Endothelial cell (in vitro differentiated cells): ENCODE results near the gene SLC17A4. TPM values are rescaled to one million over a fixed set of nuclear protein-coding genes. Genes with fewer than 3 reads are reported as not detected.

Experiments used
- DNase-seq: peaks from one replicate; pipeline ENCODE4 v3.0.0; 2021; ENCODE audit warnings: low spot score
- H3K27ac Mint-ChIP-seq: one replicate; pipeline ENCODE4 v1.8.0; 2021; ENCODE audit warnings: mixed read lengths, inconsistent platforms; ENCODE audit not compliant: unreplicated experiment
- H3K27me3 Mint-ChIP-seq: one replicate; pipeline ENCODE4 v1.8.0; 2021; ENCODE audit warnings: mild to moderate bottlenecking, moderate library complexity, mixed read lengths, inconsistent platforms; ENCODE audit not compliant: unreplicated experiment
- H3K36me3 Mint-ChIP-seq: one replicate; pipeline ENCODE4 v1.8.0; 2021; ENCODE audit warnings: mild to moderate bottlenecking, low read depth, mixed read lengths, inconsistent platforms; ENCODE audit not compliant: unreplicated experiment
- H3K4me1 Mint-ChIP-seq: one replicate; pipeline ENCODE4 v1.8.0; 2021; ENCODE audit warnings: mild to moderate bottlenecking, mixed read lengths, inconsistent platforms; ENCODE audit not compliant: unreplicated experiment
- H3K4me3 Mint-ChIP-seq: one replicate; pipeline ENCODE4 v1.8.0; 2021; ENCODE audit warnings: mild to moderate bottlenecking, mixed read lengths, inconsistent platforms; ENCODE audit not compliant: unreplicated experiment
- H3K9me3 Mint-ChIP-seq: one replicate; pipeline ENCODE4 v1.8.0; 2021; ENCODE audit warnings: mixed read lengths, inconsistent platforms; ENCODE audit not compliant: unreplicated experiment
- total RNA-seq: library from RNA; stranded (reverse); fragmentation: NEBNext Ultra II Directional; extraction: Animal tissue kit (Norgen Biotek cat#: 25700); gene quantifications from one replicate; pipeline ENCODE4 v1.2.1, GENCODE V29; 2021; ENCODE audit not compliant: unreplicated experiment
- TF ChIP-seq, protein P1 (sequence below): fragments of 200-600 bp; sonication (generic); IDR thresholded peaks from one replicate; pipeline ENCODE4 v1.5.0; 2021; ENCODE audit warnings: antibody characterized with exemption; ENCODE audit not compliant: unreplicated experiment

Gene SLC17A4
- total RNA-seq, 1 donor from 2014 or later: not detected

DNA sequence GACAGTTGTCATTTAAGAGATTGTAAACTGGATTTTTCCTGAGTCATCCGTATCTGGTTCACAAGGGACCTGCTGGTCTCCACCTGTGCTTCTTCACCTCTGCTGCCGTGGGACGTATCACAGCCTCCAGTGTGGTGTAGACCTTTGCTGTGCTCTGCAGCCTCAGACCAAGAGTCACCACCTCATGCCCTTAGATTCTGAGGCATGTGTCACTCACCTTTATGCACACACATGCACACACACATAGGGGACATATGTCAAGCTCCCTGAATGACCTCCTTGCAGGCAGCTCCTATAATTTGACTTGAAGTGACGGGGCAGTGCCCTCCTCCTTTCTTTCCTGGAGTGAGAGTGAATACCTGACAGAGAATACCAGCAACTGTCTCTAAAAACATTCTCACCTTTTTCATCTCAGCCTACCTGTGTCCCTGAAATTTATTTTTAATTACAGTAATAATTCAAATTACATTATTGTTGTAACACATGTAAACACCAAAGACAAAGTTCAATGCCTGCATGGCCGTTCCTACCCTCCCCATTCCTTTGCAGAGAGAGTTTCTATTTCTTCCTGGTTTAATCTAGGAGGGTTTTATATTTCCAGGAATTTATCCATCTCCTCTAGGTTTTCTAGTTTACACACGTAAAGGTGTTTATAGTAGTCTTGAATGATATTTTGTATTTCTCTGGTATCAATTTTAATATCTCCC lies 3.5 kb downstream of the SLC17A4 start:
- no peak for DNase-seq
- H3K27ac Mint-ChIP-seq: no peak overlapping the region
- H3K4me1 Mint-ChIP-seq: peaks cover 7% of the 10 kb centered on the region
- no peaks in the 10 kb centered on the region for H3K9me3 Mint-ChIP-seq
- H3K27me3 Mint-ChIP-seq: no peaks in the 10 kb centered on the region
- H3K36me3 Mint-ChIP-seq: no peaks in the 10 kb centered on the region
- no peak overlapping the region for H3K4me3 Mint-ChIP-seq
- TF ChIP-seq, protein P1, sequence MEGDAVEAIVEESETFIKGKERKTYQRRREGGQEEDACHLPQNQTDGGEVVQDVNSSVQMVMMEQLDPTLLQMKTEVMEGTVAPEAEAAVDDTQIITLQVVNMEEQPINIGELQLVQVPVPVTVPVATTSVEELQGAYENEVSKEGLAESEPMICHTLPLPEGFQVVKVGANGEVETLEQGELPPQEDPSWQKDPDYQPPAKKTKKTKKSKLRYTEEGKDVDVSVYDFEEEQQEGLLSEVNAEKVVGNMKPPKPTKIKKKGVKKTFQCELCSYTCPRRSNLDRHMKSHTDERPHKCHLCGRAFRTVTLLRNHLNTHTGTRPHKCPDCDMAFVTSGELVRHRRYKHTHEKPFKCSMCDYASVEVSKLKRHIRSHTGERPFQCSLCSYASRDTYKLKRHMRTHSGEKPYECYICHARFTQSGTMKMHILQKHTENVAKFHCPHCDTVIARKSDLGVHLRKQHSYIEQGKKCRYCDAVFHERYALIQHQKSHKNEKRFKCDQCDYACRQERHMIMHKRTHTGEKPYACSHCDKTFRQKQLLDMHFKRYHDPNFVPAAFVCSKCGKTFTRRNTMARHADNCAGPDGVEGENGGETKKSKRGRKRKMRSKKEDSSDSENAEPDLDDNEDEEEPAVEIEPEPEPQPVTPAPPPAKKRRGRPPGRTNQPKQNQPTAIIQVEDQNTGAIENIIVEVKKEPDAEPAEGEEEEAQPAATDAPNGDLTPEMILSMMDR: no peak

DNA sequence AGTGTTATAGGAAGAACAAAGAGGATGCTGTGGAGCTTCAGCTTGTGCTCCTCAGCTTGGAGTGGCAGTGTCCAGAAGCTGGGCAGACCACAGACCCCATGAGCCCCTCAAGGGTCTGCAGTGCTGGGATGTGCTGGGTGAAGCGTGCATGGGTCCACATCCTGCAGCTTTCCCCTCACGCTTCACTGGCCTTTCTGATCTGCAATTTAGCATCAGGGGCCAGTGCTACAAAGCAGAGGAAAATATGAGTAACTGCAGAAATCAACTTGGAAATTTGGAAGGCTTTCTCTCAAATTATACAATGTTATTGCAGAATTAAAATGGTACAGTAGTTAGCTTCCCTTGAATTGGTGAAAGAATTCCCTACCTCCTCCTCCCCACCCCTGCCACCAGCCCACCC lies 10.1 kb downstream of the SLC17A4 start:
- Mint-ChIP-seq H3K36me3 (no peaks in the 10 kb centered on the region), H3K9me3 (no peaks in the 10 kb centered on the region), H3K4me1 (no peaks in the 10 kb centered on the region), H3K27me3 (no peaks in the 10 kb centered on the region), H3K4me3 (no peak overlapping the region), H3K27ac (no peak overlapping the region)
- DNase-seq: no peak
- TF ChIP-seq, protein P1: no peak

DNA sequence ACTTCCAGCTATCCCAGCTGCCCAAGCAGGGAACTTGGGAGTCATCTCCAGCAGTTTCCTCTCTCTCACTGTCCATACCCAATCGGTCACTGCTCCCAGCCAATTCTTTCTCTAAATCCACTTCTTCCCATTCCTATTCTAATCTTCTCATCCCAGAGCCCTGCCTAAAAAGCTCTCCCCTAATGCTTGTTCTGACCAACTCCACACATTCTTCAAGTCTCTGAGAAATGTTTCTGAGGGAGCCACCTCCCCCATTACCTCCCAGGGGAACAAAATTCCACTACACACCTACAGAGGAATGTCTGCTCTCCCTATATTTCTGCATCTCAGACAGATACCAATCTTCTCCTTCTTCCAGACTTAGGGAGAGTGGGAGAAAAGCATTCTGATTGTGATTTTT lies 14.0 kb downstream of the SLC17A4 start:
- Mint-ChIP-seq H3K4me1 (no peaks in the 10 kb centered on the region), H3K27ac (no peak overlapping the region), H3K36me3 (no peaks in the 10 kb centered on the region), H3K4me3 (no peak overlapping the region), H3K27me3 (no peaks in the 10 kb centered on the region), H3K9me3 (no peaks in the 10 kb centered on the region)
- TF ChIP-seq, protein P1: no peak
- DNase-seq: no peak

DNA sequence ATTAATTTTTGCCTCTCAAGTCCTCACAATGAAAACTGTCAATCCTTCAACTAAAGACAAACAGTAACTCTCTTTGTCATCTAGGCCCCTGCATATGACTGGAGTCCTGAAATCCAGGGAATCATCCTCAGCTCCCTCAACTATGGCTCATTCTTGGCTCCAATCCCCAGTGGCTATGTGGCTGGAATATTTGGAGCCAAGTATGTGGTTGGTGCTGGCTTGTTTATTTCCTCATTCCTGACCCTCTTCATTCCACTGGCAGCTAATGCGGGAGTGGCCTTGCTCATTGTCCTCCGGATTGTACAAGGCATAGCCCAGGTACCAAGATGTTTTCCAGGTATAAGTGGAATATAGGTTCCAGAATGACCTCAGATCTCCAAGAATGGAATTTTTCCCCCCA lies 15.4 kb downstream of the SLC17A4 start:
- TF ChIP-seq, protein P1: no peak
- Mint-ChIP-seq H3K36me3 (no peaks in the 10 kb centered on the region), H3K4me3 (no peak overlapping the region), H3K27ac (no peak overlapping the region), H3K4me1 (no peaks in the 10 kb centered on the region), H3K27me3 (no peaks in the 10 kb centered on the region), H3K9me3 (no peaks in the 10 kb centered on the region)
- DNase-seq: no peak

DNA sequence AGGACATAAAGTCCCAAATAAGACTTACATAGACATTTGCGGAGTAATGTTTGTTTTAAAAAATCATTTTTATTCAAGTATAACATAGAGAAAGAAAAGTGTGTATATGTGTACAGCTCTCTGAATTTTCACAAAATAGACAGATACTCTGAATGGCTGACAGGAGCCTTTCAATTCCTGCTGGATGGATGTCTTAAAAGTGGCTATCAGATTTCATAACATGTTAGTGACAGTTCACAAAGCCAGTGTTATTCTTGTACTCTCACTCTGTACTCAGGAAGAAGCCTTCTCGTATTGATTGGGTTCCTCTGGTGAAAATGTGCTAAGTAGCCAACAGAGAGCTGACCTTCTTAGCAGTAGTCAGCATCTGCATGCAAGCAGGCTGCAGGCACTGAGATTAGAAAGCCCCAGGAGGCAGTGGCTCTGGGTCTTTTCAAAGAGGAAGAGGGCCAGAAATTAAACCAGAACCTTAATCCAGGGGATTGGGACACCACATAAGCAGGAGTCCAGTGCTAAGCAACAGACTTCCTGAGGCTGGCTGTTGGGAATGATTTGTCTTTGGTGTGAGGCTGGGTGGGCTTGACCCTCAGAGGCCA lies 19.7 kb downstream of the SLC17A4 start:
- no peak for DNase-seq
- TF ChIP-seq, protein P1: no peak
- Mint-ChIP-seq H3K27ac (no peak overlapping the region), H3K4me1 (peaks cover 5% of the 10 kb centered on the region), H3K36me3 (no peaks in the 10 kb centered on the region), H3K27me3 (no peaks in the 10 kb centered on the region), H3K4me3 (no peak overlapping the region), H3K9me3 (no peaks in the 10 kb centered on the region)
